ENCODE data around the gene LRMDA. TPM values are rescaled to one million over a fixed set of nuclear protein-coding genes. Genes with fewer than 3 reads are reported as not detected.

Gene LRMDA
- total RNA-seq, 2 donors from 2014 or later = 12.2 to 25.4 TPM

GRCh38 chr10:75723319-75723980, 292.0 kb downstream of the LRMDA start:
- ATAC-seq = no peak
- Histone ChIP-seq H3K4me1 (peaks cover 25% of the 10 kb centered on the region), H3K27ac (no peak overlapping the region), H3K36me3 (replicated peaks in 1 of 2; ENCODE audit: insufficient read depth in 1 of 2, low read depth in 2 of 2) (no peaks in the 10 kb centered on the region), H3K4me3 (no peak overlapping the region), H3K9me3 (no peaks in the 10 kb centered on the region), H3K27me3 (no peaks in the 10 kb centered on the region)
- TF ChIP-seq POLR2A (IDR thresholded peaks at IDR 0.05) (no peak), CTCF (IDR thresholded peaks at IDR 0.05) (no peak)
- 84 to 87% methylated on average over 9 of the region's 9 CpGs for WGBS, 2 donors
- DNase-seq = no peak
- intact Hi-C loops (cut with DNase I) = no loop called here

- intact Hi-C loops (cut with DNase I) = no loop called here
- no peak for DNase-seq
- Histone ChIP-seq H3K9me3 (no peaks in the 10 kb centered on the region), H3K27me3 (no peaks in the 10 kb centered on the region), H3K4me3 (no peak overlapping the region), H3K27ac (no peak overlapping the region), H3K4me1 (peaks cover 25% of the 10 kb centered on the region), H3K36me3 (replicated peaks in 1 of 2; ENCODE audit: insufficient read depth in 1 of 2, low read depth in 2 of 2) (no peaks in the 10 kb centered on the region)
- WGBS, 2 donors = 87 to 96% methylated on average over 2 of the region's 2 CpGs
- TF ChIP-seq POLR2A (IDR thresholded peaks at IDR 0.05) = no peak
- no peak for TF ChIP-seq CTCF (IDR thresholded peaks at IDR 0.05)
- no peak for ATAC-seq
These were observed 292.6 kb downstream of the LRMDA start for GRCh38 chr10:75724047-75724446.

- H3K36me3 ChIP-seq (replicated peaks in 1 of 2; ENCODE audit: insufficient read depth in 1 of 2, low read depth in 2 of 2) = no peaks in the 10 kb centered on the region
- intact Hi-C loops (cut with DNase I) = no loop called here
- H3K4me3 ChIP-seq = no peak overlapping the region
- H3K4me1 ChIP-seq = peaks cover 40% of the 10 kb centered on the region
- H3K27me3 ChIP-seq = no peaks in the 10 kb centered on the region
- TF ChIP-seq CTCF (IDR thresholded peaks at IDR 0.05) (no peak), POLR2A (IDR thresholded peaks at IDR 0.05) (no peak)
- DNase-seq (no peak), ATAC-seq (no peak)
- WGBS, 2 donors = 78% methylated on average over 11 of the region's 11 CpGs
- H3K27ac ChIP-seq = no peak overlapping the region
- no peaks in the 10 kb centered on the region for H3K9me3 ChIP-seq
These were observed 295.4 kb downstream of the LRMDA start for GRCh38 chr10:75726522-75727483.

- Histone ChIP-seq H3K27me3 (no peaks in the 10 kb centered on the region), H3K4me1 (peaks cover 42% of the 10 kb centered on the region), H3K27ac (no peak overlapping the region), H3K36me3 (replicated peaks in 1 of 2; ENCODE audit: insufficient read depth in 1 of 2, low read depth in 2 of 2) (no peaks in the 10 kb centered on the region), H3K9me3 (no peaks in the 10 kb centered on the region), H3K4me3 (no peak overlapping the region)
- no peak for ATAC-seq
- intact Hi-C loops (cut with DNase I) = no loop called here
- 36 to 47% methylated on average over 1 of the region's 1 CpG for WGBS, 2 donors
- DNase-seq = no peak
- no peak for TF ChIP-seq POLR2A (IDR thresholded peaks at IDR 0.05)
- TF ChIP-seq CTCF (IDR thresholded peaks at IDR 0.05) = no peak
These were observed 299.4 kb downstream of the LRMDA start for GRCh38 chr10:75730847-75731246.

All from body of pancreas (tissue), 4 donors.